GM18517 (cell line): ENCODE results near the gene GLB1L2.

Experiments
- ATAC-seq: cut with Tn5 transposase; IDR thresholded peaks from one replicate; pipeline ENCODE4 v1.9.1; 2021; ENCODE audit warnings: mild to moderate bottlenecking, moderate library complexity; ENCODE audit not compliant: unreplicated experiment

The GLB1L2 gene

GRCh38 chr11:134417871-134418840 is 86.4 kb downstream of the GLB1L2 start:
- no peak for ATAC-seq

DNA sequence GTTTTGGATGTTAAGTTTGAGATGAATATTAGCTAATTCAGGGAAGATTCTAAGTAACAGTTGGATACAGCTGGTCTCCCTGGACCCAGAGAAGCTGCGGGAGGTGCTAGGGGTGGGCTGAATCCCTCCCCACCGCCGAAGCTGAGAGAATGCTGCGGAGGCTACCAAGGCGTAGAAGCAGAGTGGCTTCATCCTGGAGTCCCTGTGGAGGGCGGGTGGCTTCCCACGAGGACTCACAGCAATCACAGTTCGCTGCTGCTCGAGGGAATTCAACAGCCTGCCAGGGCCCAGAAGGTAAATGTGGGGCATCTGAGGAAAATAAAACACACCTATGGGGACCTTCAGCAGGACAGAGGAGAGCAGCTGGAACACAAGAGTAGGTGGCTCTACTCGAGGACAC is 91.3 kb downstream of the GLB1L2 start:
- no peak for ATAC-seq

DNA sequence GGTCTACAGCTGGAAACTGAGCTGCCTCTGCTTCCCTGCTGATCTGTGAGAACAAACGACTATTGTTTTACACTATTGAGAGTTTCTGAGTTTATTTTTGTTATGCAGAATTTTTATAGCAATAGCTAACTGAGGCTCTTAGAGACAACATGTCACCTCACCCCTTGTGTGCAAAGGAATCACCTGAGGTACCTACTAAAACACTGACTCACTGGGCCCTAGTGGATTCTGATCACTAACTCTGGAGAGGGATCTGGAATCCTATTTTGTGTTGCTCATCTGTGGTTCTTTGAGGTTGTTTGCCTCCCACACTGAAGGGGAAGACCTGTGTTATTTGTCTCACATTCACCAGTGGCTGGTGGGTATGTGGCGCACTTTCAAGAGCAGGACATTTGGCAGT is 93.6 kb downstream of the GLB1L2 start:
- ATAC-seq: no peak
